ENCODE results near the gene NR4A3. TPM values are rescaled to one million over a fixed set of nuclear protein-coding genes. Genes with fewer than 3 reads are reported as not detected.

The NR4A3 gene
- total and polyA plus RNA-seq, 2 of the 13 experiments (the other 11 are each of a cell fraction or from before 2014, with no cell fraction given): 0.02 to 0.09 TPM

GRCh38 chr9:99828054-99828416, 6.3 kb downstream of the NR4A3 start:
- Histone ChIP-seq H4K20me1 (ENCODE audit: insufficient read depth, low read length) (0 out of 2 replicates have a peak, but pooled peaks cover 3% of the 10 kb centered on the region), H2AFZ (ENCODE audit: low read length) (no peak overlapping the region), H3K9me3 (ENCODE audit: low read length) (no peaks in the 10 kb centered on the region), H3K9ac (ENCODE audit: insufficient read depth, low read depth, low read length) (no peak overlapping the region), H3K4me3 (replicated peaks in 1 of 3; ENCODE audit: insufficient read depth in 1 of 3, low read depth in 2 of 3, low read length in 3 of 3) (no peak overlapping the region), H3K36me3 (replicated peaks in 1 of 2; ENCODE audit: control insufficient read depth in 1 of 2, insufficient read depth in 2 of 2, low read length in 2 of 2) (no peaks in the 10 kb centered on the region), H3K4me1 (ENCODE audit: insufficient read depth, low read length) (peaks cover 23% of the 10 kb centered on the region), H3K4me2 (ENCODE audit: low read depth, low read length) (no peak overlapping the region), H3K27ac (ENCODE audit: extremely low read length, insufficient read depth, low read length) (no peak overlapping the region), H3K79me2 (ENCODE audit: insufficient read depth, low read length) (no peaks in the 10 kb centered on the region), H3K27me3 (ENCODE audit: control insufficient read depth in 1 of 2, insufficient read depth in 2 of 2, low read length in 2 of 2) (peaks cover 7 to 49% of the 10 kb centered on the region in 2 experiments; a peak in 4 of 5 replicates)
- ChIA-PET POLR2A (no interaction called here), CTCF (ENCODE audit: low intra/inter-chr PET ratio, low total read pairs) (no interaction called here)
- ATAC-seq (no peak), FAIRE-seq (no peak), DNase-seq (ENCODE audit: low spot score) (no peak)
- no TSS peak for BruUV-seq (replicated peaks)
- in situ Hi-C loops (cut with HindIII; ENCODE audit: extremely low pct_ligation_motif_present, low pct_unique_long_range_greater_than_20kb): loop anchor here (10.0 kb wide), 1 partner anchor 177 kb away; no protein-coding TSS in a partner anchor
- TF ChIP-seq ZNF18 (CRISPR knock-in tag; IDR thresholded peaks at IDR 0.05; ENCODE audit: insufficient replicate concordance) (no peak), KDM6A (CRISPR knock-in tag; IDR thresholded peaks at IDR 0.05; ENCODE audit: low read depth) (no peak), MBD4 (IDR thresholded peaks at IDR 0.05; ENCODE audit: borderline replicate concordance, low read length) (no peak), SMARCE1 (IDR thresholded peaks at IDR 0.05; ENCODE audit: borderline replicate concordance) (no peak), NONO (IDR thresholded peaks at IDR 0.05) (no peak), NONO (CRISPR knock-in tag; conservative IDR thresholded peaks at IDR 0.05) (no peak), ZNF644 (CRISPR knock-in tag; IDR thresholded peaks at IDR 0.05; ENCODE audit: low read depth) (no peak)
- TF ChIP-seq, protein P1, sequence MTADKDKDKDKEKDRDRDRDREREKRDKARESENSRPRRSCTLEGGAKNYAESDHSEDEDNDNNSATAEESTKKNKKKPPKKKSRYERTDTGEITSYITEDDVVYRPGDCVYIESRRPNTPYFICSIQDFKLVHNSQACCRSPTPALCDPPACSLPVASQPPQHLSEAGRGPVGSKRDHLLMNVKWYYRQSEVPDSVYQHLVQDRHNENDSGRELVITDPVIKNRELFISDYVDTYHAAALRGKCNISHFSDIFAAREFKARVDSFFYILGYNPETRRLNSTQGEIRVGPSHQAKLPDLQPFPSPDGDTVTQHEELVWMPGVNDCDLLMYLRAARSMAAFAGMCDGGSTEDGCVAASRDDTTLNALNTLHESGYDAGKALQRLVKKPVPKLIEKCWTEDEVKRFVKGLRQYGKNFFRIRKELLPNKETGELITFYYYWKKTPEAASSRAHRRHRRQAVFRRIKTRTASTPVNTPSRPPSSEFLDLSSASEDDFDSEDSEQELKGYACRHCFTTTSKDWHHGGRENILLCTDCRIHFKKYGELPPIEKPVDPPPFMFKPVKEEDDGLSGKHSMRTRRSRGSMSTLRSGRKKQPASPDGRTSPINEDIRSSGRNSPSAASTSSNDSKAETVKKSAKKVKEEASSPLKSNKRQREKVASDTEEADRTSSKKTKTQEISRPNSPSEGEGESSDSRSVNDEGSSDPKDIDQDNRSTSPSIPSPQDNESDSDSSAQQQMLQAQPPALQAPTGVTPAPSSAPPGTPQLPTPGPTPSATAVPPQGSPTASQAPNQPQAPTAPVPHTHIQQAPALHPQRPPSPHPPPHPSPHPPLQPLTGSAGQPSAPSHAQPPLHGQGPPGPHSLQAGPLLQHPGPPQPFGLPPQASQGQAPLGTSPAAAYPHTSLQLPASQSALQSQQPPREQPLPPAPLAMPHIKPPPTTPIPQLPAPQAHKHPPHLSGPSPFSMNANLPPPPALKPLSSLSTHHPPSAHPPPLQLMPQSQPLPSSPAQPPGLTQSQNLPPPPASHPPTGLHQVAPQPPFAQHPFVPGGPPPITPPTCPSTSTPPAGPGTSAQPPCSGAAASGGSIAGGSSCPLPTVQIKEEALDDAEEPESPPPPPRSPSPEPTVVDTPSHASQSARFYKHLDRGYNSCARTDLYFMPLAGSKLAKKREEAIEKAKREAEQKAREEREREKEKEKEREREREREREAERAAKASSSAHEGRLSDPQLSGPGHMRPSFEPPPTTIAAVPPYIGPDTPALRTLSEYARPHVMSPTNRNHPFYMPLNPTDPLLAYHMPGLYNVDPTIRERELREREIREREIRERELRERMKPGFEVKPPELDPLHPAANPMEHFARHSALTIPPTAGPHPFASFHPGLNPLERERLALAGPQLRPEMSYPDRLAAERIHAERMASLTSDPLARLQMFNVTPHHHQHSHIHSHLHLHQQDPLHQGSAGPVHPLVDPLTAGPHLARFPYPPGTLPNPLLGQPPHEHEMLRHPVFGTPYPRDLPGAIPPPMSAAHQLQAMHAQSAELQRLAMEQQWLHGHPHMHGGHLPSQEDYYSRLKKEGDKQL (CRISPR knock-in tag; IDR thresholded peaks at IDR 0.05; ENCODE audit: low read depth): no peak
- TF ChIP-seq, protein P2, sequence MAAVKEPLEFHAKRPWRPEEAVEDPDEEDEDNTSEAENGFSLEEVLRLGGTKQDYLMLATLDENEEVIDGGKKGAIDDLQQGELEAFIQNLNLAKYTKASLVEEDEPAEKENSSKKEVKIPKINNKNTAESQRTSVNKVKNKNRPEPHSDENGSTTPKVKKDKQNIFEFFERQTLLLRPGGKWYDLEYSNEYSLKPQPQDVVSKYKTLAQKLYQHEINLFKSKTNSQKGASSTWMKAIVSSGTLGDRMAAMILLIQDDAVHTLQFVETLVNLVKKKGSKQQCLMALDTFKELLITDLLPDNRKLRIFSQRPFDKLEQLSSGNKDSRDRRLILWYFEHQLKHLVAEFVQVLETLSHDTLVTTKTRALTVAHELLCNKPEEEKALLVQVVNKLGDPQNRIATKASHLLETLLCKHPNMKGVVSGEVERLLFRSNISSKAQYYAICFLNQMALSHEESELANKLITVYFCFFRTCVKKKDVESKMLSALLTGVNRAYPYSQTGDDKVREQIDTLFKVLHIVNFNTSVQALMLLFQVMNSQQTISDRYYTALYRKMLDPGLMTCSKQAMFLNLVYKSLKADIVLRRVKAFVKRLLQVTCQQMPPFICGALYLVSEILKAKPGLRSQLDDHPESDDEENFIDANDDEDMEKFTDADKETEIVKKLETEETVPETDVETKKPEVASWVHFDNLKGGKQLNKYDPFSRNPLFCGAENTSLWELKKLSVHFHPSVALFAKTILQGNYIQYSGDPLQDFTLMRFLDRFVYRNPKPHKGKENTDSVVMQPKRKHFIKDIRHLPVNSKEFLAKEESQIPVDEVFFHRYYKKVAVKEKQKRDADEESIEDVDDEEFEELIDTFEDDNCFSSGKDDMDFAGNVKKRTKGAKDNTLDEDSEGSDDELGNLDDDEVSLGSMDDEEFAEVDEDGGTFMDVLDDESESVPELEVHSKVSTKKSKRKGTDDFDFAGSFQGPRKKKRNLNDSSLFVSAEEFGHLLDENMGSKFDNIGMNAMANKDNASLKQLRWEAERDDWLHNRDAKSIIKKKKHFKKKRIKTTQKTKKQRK (IDR thresholded peaks at IDR 0.05; ENCODE audit: low read length): no peak
- WGBS (ENCODE audit: low lambda C conversion rate): 61% methylated on average over 9 of the region's 15 CpGs
- intact Hi-C loops (cut with micrococcal nuclease; ENCODE audit: unreplicated experiment): no loop called here

Measured in HepG2 (cell line).